Osteoblast (primary cell): ENCODE results near the gene GPR180. TPM values are rescaled to one million over a fixed set of nuclear protein-coding genes. Genes with fewer than 3 reads are reported as not detected.

ENCODE experiments used
- DNase-seq: peaks from one replicate; pipeline ENCODE4 v3.0.0; 2011; ENCODE audit warnings: low spot score, mixed read lengths; ENCODE audit not compliant: insufficient read length; ENCODE audit errors: missing footprints
- H2AFZ ChIP-seq: 2 replicates; pipeline ENCODE4 v1.6.0; 2011; ENCODE audit warnings: mild to moderate bottlenecking, low read length
- H3K27ac ChIP-seq: 2 replicates; pipeline ENCODE4 v1.5.1; 2011; ENCODE audit warnings: mild to moderate bottlenecking, low read depth, low read length, moderate library complexity
- H3K27me3 ChIP-seq: 2 replicates; pipeline ENCODE4 v1.6.0; 2012; ENCODE audit warnings: mild to moderate bottlenecking, control low read depth, inconsistent platforms, low read length, moderate library complexity; ENCODE audit not compliant: insufficient read depth
- H3K36me3 ChIP-seq: 2 replicates; pipeline ENCODE4 v1.5.1; 2011; ENCODE audit warnings: mild to moderate bottlenecking, low read length, control low read depth, moderate library complexity; ENCODE audit not compliant: insufficient read depth
- H3K4me1 ChIP-seq: 2 replicates; pipeline ENCODE4 v1.5.1; 2011; ENCODE audit warnings: mild to moderate bottlenecking, low read length, control low read depth, moderate library complexity; ENCODE audit not compliant: insufficient read depth
- H3K4me2 ChIP-seq: 2 replicates; pipeline ENCODE4 v1.6.0; 2011; ENCODE audit warnings: mild to moderate bottlenecking, low read length; ENCODE audit not compliant: insufficient read depth
- H3K4me3 ChIP-seq: fragments of 200-600 bp; sonication (generic); 3 replicates; pipeline ENCODE4 v1.5.1; 2012; ENCODE audit warnings: mild to moderate bottlenecking, low read length, inconsistent platforms; ENCODE audit not compliant: insufficient read depth
- H3K79me2 ChIP-seq: 2 replicates; pipeline ENCODE4 v1.6.0; 2012; ENCODE audit warnings: mild to moderate bottlenecking, low read length, control low read depth, inconsistent platforms; ENCODE audit not compliant: insufficient read depth
- H3K9me3 ChIP-seq: 2 replicates; pipeline ENCODE4 v1.5.1; 2011; ENCODE audit warnings: low read depth, low read length, control low read depth
- H4K20me1 ChIP-seq: 2 replicates; pipeline ENCODE4 v1.6.0; 2012; ENCODE audit warnings: mild to moderate bottlenecking, low read length, control low read depth; ENCODE audit not compliant: insufficient read depth
- total RNA-seq: library from RNA; depleted of rRNA; stranded (reverse); fragments of >200 nt; gene quantifications from 2 replicates; pipeline ENCODE4 v1.2.3, GENCODE V29; 2012
- TF ChIP-seq, protein P1 (sequence below): IDR thresholded peaks from 2 replicates; pipeline ENCODE4 v1.5.1; 2011; ENCODE audit warnings: mild to moderate bottlenecking, low read depth, low read length, moderate library complexity; ENCODE audit errors: extremely low read depth

GPR180 gene
- total RNA-seq, 1 donor, result 8.7 TPM

DNA sequence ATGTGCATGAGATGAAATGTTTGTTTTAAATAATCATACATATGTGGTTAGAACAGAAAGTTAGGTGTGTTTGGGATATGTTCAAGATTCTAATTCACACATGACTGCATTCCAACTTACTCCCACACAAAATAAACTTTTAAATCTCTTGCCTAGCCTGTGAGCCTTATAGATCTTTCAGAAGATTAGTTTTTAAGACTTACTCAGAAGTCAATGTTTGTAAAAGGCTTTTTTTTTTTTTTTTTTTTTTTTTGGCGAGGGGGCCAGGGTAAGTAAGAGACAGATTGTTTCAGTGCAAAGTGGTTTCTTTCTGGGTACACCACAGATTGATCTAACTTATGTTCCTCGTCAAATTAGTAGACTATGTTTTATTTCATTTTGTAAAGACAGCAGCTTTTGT lies 39.1 kb downstream of the GPR180 start:
- Histone ChIP-seq H3K9me3 (no peaks in the 10 kb centered on the region), H3K4me3 (no peak overlapping the region), H2AFZ (no peak overlapping the region), H3K79me2 (no peaks in the 10 kb centered on the region), H3K36me3 (no peaks in the 10 kb centered on the region), H3K4me1 (peaks cover 18% of the 10 kb centered on the region), H3K4me2 (peak overlapping the region; percentile 50), H4K20me1 (no peaks in the 10 kb centered on the region), H3K27me3 (no peaks in the 10 kb centered on the region), H3K27ac (peak overlapping the region; percentile 55)
- DNase-seq, result no peak
- TF ChIP-seq, protein P1, sequence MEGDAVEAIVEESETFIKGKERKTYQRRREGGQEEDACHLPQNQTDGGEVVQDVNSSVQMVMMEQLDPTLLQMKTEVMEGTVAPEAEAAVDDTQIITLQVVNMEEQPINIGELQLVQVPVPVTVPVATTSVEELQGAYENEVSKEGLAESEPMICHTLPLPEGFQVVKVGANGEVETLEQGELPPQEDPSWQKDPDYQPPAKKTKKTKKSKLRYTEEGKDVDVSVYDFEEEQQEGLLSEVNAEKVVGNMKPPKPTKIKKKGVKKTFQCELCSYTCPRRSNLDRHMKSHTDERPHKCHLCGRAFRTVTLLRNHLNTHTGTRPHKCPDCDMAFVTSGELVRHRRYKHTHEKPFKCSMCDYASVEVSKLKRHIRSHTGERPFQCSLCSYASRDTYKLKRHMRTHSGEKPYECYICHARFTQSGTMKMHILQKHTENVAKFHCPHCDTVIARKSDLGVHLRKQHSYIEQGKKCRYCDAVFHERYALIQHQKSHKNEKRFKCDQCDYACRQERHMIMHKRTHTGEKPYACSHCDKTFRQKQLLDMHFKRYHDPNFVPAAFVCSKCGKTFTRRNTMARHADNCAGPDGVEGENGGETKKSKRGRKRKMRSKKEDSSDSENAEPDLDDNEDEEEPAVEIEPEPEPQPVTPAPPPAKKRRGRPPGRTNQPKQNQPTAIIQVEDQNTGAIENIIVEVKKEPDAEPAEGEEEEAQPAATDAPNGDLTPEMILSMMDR, result no peak

GRCh38 chr13:94641409-94641941 lies 39.8 kb downstream of the GPR180 start:
- Histone ChIP-seq H3K79me2 (no peaks in the 10 kb centered on the region), H3K4me1 (peaks cover 18% of the 10 kb centered on the region), H3K4me2 (peak overlapping the region; percentile 50), H3K27me3 (no peaks in the 10 kb centered on the region), H3K9me3 (no peaks in the 10 kb centered on the region), H3K36me3 (no peaks in the 10 kb centered on the region), H2AFZ (no peak overlapping the region), H3K4me3 (no peak overlapping the region), H3K27ac (peak overlapping the region; percentile 55), H4K20me1 (no peaks in the 10 kb centered on the region)
- TF ChIP-seq, protein P1, result no peak
- peak; percentile 73 for DNase-seq

DNA sequence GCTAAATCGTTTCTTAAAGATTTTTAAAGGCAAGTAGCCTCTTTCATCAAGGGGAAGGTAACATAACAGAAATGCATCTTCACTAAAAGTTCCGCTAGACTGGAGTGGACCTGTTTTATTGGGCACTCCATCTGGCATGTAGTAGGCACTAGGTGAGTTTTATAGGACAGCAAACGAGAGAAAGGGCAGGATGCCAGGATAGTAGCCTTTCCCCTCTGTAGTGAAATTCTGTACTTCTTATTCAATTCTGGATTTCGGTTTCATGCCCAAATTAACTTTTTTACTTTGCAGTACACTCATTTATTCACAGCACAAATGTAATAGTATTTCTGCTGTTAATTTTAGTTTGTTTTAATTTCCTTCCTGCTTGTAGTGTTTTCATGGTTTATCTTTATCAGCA lies 45.2 kb downstream of the GPR180 start:
- Histone ChIP-seq H3K9me3 (no peaks in the 10 kb centered on the region), H4K20me1 (no peaks in the 10 kb centered on the region), H3K4me1 (peaks cover 3% of the 10 kb centered on the region), H3K36me3 (no peaks in the 10 kb centered on the region), H2AFZ (no peak overlapping the region), H3K79me2 (no peaks in the 10 kb centered on the region), H3K27me3 (no peaks in the 10 kb centered on the region), H3K27ac (no peak overlapping the region), H3K4me2 (no peak overlapping the region), H3K4me3 (no peak overlapping the region)
- DNase-seq, result no peak
- TF ChIP-seq, protein P1, result no peak

DNA sequence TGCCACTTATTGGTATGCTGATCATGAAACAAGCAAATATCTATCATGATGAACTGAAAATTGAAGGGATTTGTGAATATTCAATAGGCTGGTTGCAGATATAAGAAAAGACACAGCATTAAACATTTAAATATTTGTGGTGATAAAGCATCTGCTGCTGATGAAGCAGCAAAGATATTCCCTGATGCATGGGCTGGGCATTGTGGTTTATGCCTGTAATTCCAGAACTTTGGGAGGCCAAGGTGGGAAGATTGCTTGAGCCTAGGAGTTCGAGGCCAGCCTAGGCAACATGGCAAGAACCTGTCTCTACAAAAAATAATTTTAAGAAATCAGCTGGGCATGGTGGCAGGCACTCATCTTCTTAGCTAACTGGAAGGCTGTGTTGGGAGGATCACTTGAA lies 54.5 kb downstream of the GPR180 start:
- H3K4me3 ChIP-seq, result no peak overlapping the region
- no peak overlapping the region for H3K4me2 ChIP-seq
- no peak for DNase-seq
- no peak overlapping the region for H2AFZ ChIP-seq
- no peaks in the 10 kb centered on the region for H3K79me2 ChIP-seq
- no peaks in the 10 kb centered on the region for H3K36me3 ChIP-seq
- H3K4me1 ChIP-seq, result peaks cover 11% of the 10 kb centered on the region
- no peaks in the 10 kb centered on the region for H4K20me1 ChIP-seq
- TF ChIP-seq, protein P1, result no peak
- peaks cover 4% of the 10 kb centered on the region for H3K27me3 ChIP-seq
- no peaks in the 10 kb centered on the region for H3K9me3 ChIP-seq
- H3K27ac ChIP-seq, result no peak overlapping the region
